ENCODE data around the gene BBX.

DNA sequence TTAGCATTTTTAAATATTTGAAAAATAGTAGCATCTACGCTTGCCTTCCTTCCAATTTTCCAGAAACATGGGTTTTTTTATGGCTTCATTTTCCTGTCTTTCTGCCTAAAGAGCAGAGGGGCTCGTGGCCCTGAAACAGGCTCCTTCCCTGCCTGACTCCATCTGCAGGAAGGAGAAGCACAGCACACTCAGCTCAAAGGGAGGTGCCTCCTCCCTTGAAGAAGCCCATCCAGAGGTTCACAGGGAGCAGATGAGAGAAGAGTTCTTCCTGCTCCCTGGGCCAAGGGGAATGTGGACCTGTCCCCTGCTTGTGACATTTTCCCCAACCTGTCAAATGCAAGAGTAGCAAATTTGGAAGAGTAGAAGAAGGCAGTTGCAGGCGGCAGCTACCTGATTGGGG lies 55.8 kb downstream of the BBX start:
- TF ChIP-seq EP300 (IDR thresholded peaks at IDR 0.05): no peak
- TF ChIP-seq, protein P1, sequence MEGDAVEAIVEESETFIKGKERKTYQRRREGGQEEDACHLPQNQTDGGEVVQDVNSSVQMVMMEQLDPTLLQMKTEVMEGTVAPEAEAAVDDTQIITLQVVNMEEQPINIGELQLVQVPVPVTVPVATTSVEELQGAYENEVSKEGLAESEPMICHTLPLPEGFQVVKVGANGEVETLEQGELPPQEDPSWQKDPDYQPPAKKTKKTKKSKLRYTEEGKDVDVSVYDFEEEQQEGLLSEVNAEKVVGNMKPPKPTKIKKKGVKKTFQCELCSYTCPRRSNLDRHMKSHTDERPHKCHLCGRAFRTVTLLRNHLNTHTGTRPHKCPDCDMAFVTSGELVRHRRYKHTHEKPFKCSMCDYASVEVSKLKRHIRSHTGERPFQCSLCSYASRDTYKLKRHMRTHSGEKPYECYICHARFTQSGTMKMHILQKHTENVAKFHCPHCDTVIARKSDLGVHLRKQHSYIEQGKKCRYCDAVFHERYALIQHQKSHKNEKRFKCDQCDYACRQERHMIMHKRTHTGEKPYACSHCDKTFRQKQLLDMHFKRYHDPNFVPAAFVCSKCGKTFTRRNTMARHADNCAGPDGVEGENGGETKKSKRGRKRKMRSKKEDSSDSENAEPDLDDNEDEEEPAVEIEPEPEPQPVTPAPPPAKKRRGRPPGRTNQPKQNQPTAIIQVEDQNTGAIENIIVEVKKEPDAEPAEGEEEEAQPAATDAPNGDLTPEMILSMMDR (IDR thresholded peaks at IDR 0.05): no peak
- no peak for TF ChIP-seq POLR2A (IDR thresholded peaks at IDR 0.05)

Measured in gastroesophageal sphincter (tissue), 3 donors.